Bone marrow (tissue), 2 donors: Measurements from ENCODE around the gene FANCE.
A peak's percentile ranks its signal among the peaks of the same experiment; 100 is the strongest.

Experiments used
- DNase-seq, 2 donors: peaks; one replicate each; lab custom pipeline; 2025; lab: John Stamatoyannopoulos, UW

Gene FANCE

GRCh38 chr6:35484921-35485392, 32.8 kb downstream of the FANCE start:
- DNase-seq, result no peak

GRCh38 chr6:35485402-35485877, 33.3 kb downstream of the FANCE start:
- no peak for DNase-seq

- no peak for DNase-seq
Measured at GRCh38 chr6:35486005-35486925, 34.1 kb downstream of the FANCE start.

- no peak for DNase-seq
Measured at GRCh38 chr6:35487658-35488516, 35.7 kb downstream of the FANCE start.

- DNase-seq, result no peak
Measured at GRCh38 chr6:35488517-35488862, 36.4 kb downstream of the FANCE start.

- no peak for DNase-seq
Measured at GRCh38 chr6:35489066-35489465, 36.9 kb downstream of the FANCE start.

DNA sequence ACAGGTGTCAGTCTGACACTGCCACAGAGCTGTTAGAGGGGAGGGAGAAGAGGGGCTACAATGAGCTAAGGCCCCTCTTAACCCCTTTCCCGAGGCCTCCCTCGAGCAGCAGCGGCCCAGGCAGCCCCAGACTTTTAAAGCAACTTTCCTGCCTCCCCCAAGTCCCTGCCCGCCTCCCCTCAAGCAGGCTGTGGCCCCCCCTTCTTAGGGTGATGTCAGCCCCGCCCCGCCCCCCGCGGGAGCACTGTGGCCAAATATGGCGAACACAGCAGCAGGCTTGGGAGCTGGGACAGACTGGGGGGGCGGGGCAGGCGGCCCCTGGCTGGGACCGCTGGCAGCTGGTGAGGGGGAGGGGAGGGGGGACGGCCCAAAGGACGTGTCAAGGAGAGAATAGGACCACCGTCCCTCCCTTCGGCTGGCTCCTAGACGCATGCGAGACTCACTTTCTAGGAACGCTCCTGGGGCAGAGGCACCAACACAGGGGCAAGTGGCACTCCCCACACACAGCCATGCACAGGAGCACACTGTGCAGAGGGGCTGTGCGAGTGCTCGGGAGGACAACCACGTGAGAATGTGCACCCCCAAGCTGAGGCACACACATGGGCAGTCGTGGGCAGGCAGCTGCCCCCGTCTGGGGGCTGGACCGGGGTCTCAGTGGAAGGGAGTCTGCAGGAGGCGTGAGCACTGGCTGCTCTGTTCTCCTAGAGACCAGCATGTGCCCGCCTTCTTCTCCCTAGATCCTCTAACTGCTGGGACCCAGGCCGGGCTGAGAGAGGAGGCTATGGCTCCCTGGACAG, 38.1 kb downstream of the FANCE start:
- no peak for DNase-seq

DNA sequence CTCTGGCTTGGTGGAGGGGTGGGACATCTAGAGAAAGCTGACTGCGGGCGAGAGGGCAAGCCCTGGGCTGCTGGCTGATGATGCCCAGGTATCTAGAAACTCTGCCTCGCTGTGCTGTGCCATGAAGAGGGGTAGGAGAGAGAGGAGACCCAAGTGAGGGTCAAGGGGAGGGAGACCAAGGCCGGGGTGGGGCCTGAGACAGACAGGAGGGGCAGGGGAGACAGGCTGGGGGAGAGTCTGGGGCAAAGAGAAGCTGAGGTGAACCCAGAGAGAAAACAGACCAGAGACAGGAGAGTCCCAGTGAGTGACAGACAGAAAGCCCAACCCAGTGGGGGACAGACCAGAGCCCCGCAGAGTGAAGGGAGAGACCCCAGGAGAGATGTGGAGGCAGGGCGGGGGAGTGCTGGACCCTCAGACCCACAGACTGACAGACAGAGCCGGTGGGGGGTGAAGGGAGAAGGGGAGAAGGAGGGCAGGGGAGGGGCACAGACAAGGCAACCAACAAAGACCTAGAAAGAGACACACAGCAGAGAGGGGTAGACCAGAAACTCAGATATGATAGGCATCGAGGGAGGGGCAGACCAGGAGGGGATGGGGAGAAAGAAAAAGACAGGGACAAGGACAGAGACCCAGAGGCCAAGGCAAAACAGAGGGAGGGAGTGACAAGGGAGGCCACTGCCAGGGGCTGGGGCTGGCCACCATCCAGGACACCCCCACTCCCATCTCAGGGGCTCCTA, 38.9 kb downstream of the FANCE start:
- no peak for DNase-seq

GRCh38 chr6:35491558-35492257, 39.6 kb downstream of the FANCE start:
- no peak for DNase-seq

GRCh38 chr6:35492258-35492973, 40.3 kb downstream of the FANCE start:
- DNase-seq, result no peak

DNA sequence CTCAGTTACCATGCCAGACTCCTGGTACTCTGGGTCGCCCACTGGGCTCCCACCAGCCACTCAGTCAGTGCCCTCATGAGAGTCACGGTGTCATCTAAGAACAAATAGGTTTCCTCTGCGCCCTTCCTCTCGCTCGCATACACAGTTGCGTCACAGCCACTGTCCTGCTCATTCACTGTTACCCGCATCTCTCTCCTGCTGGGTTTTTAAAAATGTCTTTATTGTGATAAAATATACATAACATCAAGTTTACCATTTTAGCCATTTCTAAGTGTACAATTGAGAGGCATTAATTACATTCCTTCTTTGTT, 40.8 kb downstream of the FANCE start:
- DNase-seq, result no peak

DNA sequence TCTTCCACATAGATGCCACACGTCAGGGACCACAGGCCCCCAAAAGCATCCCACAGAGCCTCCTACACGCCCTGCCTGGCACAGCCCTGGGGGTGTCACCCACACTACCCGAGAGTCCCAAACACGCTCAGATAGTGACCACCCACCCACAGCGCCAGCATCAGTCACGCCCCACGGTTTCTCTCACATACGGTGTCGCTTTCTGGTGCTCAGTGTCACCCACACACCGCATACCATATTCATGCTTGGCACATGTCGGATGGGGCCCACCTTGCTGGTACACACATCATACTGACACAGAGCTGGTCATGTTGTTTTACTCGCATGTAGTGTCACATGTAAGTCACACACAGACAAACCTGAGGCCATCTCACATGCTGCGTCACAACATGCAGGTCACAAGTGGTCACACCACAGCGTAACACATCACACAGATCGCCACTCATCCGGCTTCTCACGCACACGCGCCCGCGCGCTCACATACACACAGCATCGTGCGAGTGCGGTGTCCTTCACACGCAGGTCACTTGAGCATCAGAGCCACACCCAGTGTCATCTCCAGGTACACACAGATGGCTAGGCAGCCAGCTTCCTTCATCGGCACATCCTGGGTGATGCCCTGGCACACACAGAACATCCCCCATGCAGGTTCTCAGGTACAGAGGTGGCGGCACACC, 41.3 kb downstream of the FANCE start:
- no peak for DNase-seq

GRCh38 chr6:35494161-35494563, 42.0 kb downstream of the FANCE start:
- DNase-seq, result peak; percentile 25 to 44

DNA sequence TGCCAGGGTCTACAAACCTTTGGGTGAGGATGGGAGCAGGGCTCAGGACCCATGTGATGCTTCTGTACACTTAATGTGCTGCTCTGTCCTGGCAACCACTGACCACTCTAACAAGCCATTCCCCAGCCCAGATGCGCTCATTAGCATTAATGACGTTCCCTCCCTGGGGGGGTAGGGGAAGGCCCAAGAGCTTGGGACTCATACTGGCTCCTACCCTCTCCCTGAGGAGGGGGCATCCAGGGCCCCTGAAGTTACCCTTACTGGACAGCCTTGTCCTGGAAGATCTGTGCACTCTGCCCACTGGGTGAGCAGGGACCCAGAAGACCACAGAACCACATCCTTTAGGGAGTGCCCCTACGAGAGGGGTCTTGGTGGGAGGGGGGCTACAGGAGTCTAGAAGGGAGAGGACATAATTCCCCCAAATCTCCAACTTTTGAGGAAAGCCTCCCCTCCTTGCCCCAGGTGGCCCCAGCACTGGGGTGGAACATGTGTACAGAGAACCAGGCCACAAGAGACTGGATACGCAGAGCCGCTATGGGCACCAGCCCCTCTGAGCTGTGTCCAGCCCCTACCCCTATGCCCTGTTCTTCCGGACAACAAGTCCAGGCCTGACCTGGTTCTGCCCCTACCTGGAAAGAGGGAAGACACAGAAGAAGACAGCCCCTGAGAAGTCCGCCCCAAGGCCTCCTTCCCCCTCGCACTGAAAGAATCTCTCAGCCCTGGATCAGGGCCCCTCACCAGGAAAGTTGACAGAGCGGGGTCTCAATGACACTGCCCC, 43.3 kb downstream of the FANCE start:
- DNase-seq, result no peak

DNA sequence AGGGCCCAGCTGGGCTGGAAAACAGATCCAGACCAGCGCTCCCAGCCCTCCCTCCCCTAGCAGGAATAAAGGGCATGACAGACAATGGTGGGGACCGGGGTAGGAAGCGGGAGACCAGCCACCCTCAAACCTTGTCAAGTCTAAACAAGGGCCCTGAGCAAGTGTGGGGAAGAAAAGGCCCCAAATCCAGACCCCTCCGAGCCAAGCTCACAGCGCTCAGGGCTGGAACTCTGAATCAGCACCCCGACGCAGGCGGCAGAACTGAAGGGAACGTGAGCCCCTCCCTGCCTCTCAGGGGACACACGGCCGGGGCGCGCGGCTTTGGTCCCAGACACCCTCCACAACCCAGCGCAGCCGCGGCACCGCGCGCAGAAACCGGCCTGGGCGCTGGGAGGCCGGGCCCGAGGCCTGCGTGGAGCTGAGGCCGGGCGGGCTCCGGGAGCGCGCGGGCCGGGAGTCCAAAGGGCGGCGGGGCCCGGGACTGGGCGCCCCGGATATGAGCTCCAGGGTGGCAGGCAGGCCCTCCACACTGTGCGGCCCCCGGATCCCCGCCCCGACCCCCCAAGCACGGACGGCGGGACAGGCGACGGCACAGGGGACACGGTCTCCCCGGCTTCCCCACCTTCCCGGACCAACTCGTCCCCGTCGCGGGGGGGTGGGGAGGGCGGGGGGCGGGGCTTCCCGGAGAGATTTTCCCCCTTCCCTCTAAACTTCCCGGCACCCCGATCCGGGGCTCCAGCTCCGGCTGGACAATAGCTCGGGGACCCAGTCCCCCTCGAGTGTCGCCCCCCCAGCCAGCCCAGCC, 44.1 kb downstream of the FANCE start:
- DNase-seq, result no peak

GRCh38 chr6:35496841-35497570, 44.9 kb downstream of the FANCE start, which contains the start of gene TEAD3:
TSS of gene TEAD3 (minus strand) at chr6:35497079.
- no peak for DNase-seq
